IMR-90 (cell line): ENCODE data around the gene CHN1. TPM values are rescaled to one million over a fixed set of nuclear protein-coding genes. Genes with fewer than 3 reads are reported as not detected.

Experiments used
- ATAC-seq: fragments of 200-7000 bp; cut with Tn5 transposase; 2 replicates; pipeline ENCODE4 v1.9.1; 2020; ENCODE audit warnings: low read depth, mild to moderate bottlenecking, moderate library complexity
- BruUV-seq: library from RNA; stranded (reverse); fragments of 400-500 nt; replicated peaks from 2 replicates; lab custom pipeline; 2021; lab: Mats Ljungman, UMichigan
- CTCF ChIA-PET: fragments of 300-600 bp; formaldehyde crosslinking; extraction: SDS; loops from one replicate; lab custom pipeline; 2021; ENCODE audit warnings: antibody characterized with exemption; lab: Yijun Ruan, JAX
- POLR2A ChIA-PET: fragments of 300-600 bp; sonication (Branson Sonifier 250); formaldehyde crosslinking; loops from one replicate; lab custom pipeline; 2022; ENCODE audit warnings: antibody characterized with exemption; ENCODE audit not compliant: unreplicated experiment; lab: Charles Lee
- DNase-seq: peaks from one replicate; pipeline ENCODE4 v3.0.0; 2013
- H2AFZ ChIP-seq: replicated peaks from 2 replicates; pipeline ENCODE3; 2013; ENCODE audit warnings: low read length, mild to moderate bottlenecking; ENCODE audit not compliant: poor library complexity
- H2AK5ac ChIP-seq: 2 replicates; pipeline ENCODE4 v1.6.1; 2013; ENCODE audit warnings: low read depth, low read length, inconsistent platforms
- H2AK9ac ChIP-seq: replicated peaks from 2 replicates; pipeline ENCODE3; 2013; ENCODE audit warnings: mild to moderate bottlenecking, low read depth, low read length, moderate library complexity; ENCODE audit not compliant: poor library complexity
- H2BK120ac ChIP-seq: 2 replicates; pipeline ENCODE4 v1.6.1; 2013; ENCODE audit warnings: low read depth, low read length, inconsistent platforms
- H2BK15ac ChIP-seq: 3 replicates; pipeline ENCODE4 v1.6.1; 2013; ENCODE audit warnings: low read depth, low read length, inconsistent platforms
- H2BK20ac ChIP-seq: 2 replicates; pipeline ENCODE4 v1.6.1; 2013; ENCODE audit warnings: low read depth, mild to moderate bottlenecking, inconsistent platforms, low read length, moderate library complexity
- H2BK5ac ChIP-seq: 2 replicates; pipeline ENCODE4 v1.6.1; 2013; ENCODE audit warnings: mild to moderate bottlenecking, low read depth, low read length, inconsistent platforms; ENCODE audit not compliant: poor library complexity, severe bottlenecking
- H3K14ac ChIP-seq: replicated peaks from 2 replicates; pipeline ENCODE4 v1.6.1; 2013; ENCODE audit warnings: low read depth, low read length, inconsistent platforms
- H3K18ac ChIP-seq: 2 replicates; pipeline ENCODE4 v1.6.1; 2013; ENCODE audit warnings: low read depth, low read length, control low read depth
- H3K23ac ChIP-seq: 2 replicates; pipeline ENCODE4 v1.6.1; 2013; ENCODE audit warnings: low read depth, low read length, inconsistent platforms
- H3K27ac ChIP-seq: 2 replicates; pipeline ENCODE4 v1.5.1; 2013; ENCODE audit warnings: mild to moderate bottlenecking, control low read depth, low read length; ENCODE audit not compliant: insufficient read depth
- H3K27me3 ChIP-seq: 2 replicates; pipeline ENCODE4 v1.6.1; 2013; ENCODE audit warnings: low read length; ENCODE audit not compliant: control insufficient read depth, insufficient read depth
- H3K36me3 ChIP-seq: 2 replicates; pipeline ENCODE4 v1.6.1; 2013; ENCODE audit warnings: low read length, mixed read lengths; ENCODE audit not compliant: control insufficient read depth, insufficient read depth
- H3K4ac ChIP-seq: 2 replicates; pipeline ENCODE4 v1.6.1; 2013; ENCODE audit warnings: low read depth, low read length, inconsistent platforms
- H3K4me1 ChIP-seq: 2 replicates; pipeline ENCODE4 v1.6.1; 2013; ENCODE audit warnings: low read length, mixed read lengths; ENCODE audit not compliant: control insufficient read depth, insufficient read depth
- H3K4me2 ChIP-seq: 2 replicates; pipeline ENCODE4 v1.6.1; 2013; ENCODE audit warnings: low read depth, mild to moderate bottlenecking, control low read depth, low read length, moderate library complexity
- H3K4me3 ChIP-seq: 2 replicates; pipeline ENCODE4 v1.5.1; 2013; ENCODE audit warnings: low read depth, mild to moderate bottlenecking, control low read depth, low read length, moderate library complexity; ENCODE audit not compliant: insufficient read depth
- H3K56ac ChIP-seq: 2 replicates; pipeline ENCODE4 v1.6.1; 2013; ENCODE audit warnings: low read length, inconsistent platforms; ENCODE audit not compliant: insufficient read depth; ENCODE audit errors: extremely low read depth
- H3K79me1 ChIP-seq, 2 experiments: 2 replicates each; pipeline ENCODE4 v1.6.1; 2013; ENCODE audit warnings: low read length in 2 of 2, inconsistent platforms in 1 of 2, low read depth in 1 of 2
- H3K9ac ChIP-seq: 2 replicates; pipeline ENCODE4 v1.6.1; 2013; ENCODE audit warnings: low read depth, low read length, control low read depth
- H3K9me1 ChIP-seq: 2 replicates; pipeline ENCODE4 v1.6.1; 2013; ENCODE audit warnings: low read length, inconsistent platforms; ENCODE audit not compliant: insufficient read depth
- H3K9me3 ChIP-seq: 2 replicates; pipeline ENCODE4 v1.6.1; 2013; ENCODE audit warnings: low read length; ENCODE audit not compliant: control insufficient read depth, insufficient read depth
- H4K20me1 ChIP-seq: 2 replicates; pipeline ENCODE4 v1.6.1; 2013; ENCODE audit warnings: low read length, inconsistent platforms; ENCODE audit not compliant: insufficient read depth
- H4K5ac ChIP-seq: 2 replicates; pipeline ENCODE4 v1.6.1; 2013; ENCODE audit warnings: mild to moderate bottlenecking, low read depth, low read length, control low read depth
- H4K8ac ChIP-seq, 2 experiments: 2 replicates each; pipeline ENCODE4 v1.6.1; 2013; ENCODE audit warnings: low read depth in 2 of 2, low read length in 2 of 2, control low read depth in 1 of 2, inconsistent platforms in 1 of 2
- H4K91ac ChIP-seq: 2 replicates; pipeline ENCODE4 v1.6.1; 2013; ENCODE audit warnings: low read depth, low read length, inconsistent platforms; ENCODE audit not compliant: insufficient read depth
- WGBS, 2 experiments: methylation state at CpG; one replicate each; pipeline versions ENCODE4 v1.1.5 to v1.1.7; 2013; ENCODE audit warnings: missing lambda C conversion rate in 2 of 2; ENCODE audit not compliant: insufficient read length in 1 of 2; ENCODE audit errors: extremely low coverage in 2 of 2; 5-methylcytosine and 5-hydroxymethylcytosine counted together
- dilution Hi-C: fragments of 300-500 bp; cut with HindIII; formaldehyde crosslinking; loops from one replicate; pipeline ENCODE4 v1.14.3; 2018; ENCODE audit warnings: low sequenced_read_pairs; ENCODE audit not compliant: unreplicated experiment
- in situ Hi-C: fragments of 300-500 bp; cut with MboI; formaldehyde crosslinking; loops from 3 replicates; pipeline ENCODE4 v1.14.3; 2019; ENCODE audit warnings: low sequenced_read_pairs, inconsistent platforms, mixed read lengths
- intact Hi-C: fragments of 100-400 bp; cut with micrococcal nuclease; formaldehyde crosslinking; loops from 2 replicates; pipeline ENCODE4 v1.10.0; 2022
- polyA plus RNA-seq, 3 experiments: library from polyadenylated mRNA; depleted of rRNA; stranded (reverse); fragments of >200 nt; gene quantifications; 2 replicates each; pipeline ENCODE4 v1.2.3, GENCODE V29; 2012; ENCODE audit warnings: low replicate concordance in 1 of 3
- total RNA-seq: library from RNA; depleted of rRNA; stranded (reverse); fragments of >200 nt; gene quantifications from 2 replicates; pipeline ENCODE4 v1.2.3, GENCODE V29; 2012
- TF ChIP-seq, protein P1 (sequence below): fragments of 150-350 bp; IDR thresholded peaks from 2 replicates; pipeline ENCODE4 v1.6.1; 2017; ENCODE audit warnings: mild to moderate bottlenecking, antibody characterized with exemption, low read length, low read depth

Gene CHN1
- total and polyA plus RNA-seq, 2 of the 4 experiments (the other 2 are of a cell fraction) = 58.4 to 66.9 TPM

DNA sequence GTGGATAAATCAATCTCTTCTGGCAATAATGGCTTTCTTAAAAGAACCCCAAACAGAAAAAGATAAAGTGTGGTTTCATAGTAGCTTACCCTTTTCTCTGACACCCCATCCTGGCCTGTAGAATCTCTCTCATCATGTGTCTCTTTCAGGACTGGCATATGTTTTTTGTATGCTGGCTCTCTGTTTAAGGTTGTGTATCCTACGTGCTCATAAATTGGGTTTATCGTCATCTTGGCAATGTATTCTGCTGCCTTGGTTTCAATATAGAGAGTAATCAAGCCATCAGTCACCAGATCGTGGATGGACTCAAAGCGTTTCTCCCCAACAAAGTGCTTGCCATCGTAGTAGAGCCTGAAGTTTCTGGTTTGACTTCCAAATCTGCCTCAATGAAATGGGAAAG, 127.4 kb downstream of the CHN1 start:
- Histone ChIP-seq H2BK20ac (peak overlapping the region; percentile 88), H3K14ac (peak overlapping the region; percentile 84), H3K23ac (peak overlapping the region; percentile 54), H3K27me3 (no peaks in the 10 kb centered on the region), H2BK120ac (peak overlapping the region; percentile 79), H3K9me1 (peaks cover 2% of the 10 kb centered on the region; the same call in 1 of the 2 replicates), H4K8ac (peak overlapping the region; percentile 2 to 89; a peak in 3 of 4 replicates), H3K18ac (peak overlapping the region; percentile 62), H3K36me3 (no peaks in the 10 kb centered on the region), H3K4ac (peak overlapping the region; percentile 69), H2AK9ac (no peak overlapping the region), H3K9ac (peak overlapping the region; percentile 55; the same call in 1 of the 2 replicates), H3K9me3 (no peaks in the 10 kb centered on the region), H3K4me3 (peak overlapping the region; percentile 5; the same call in 1 of the 2 replicates), H3K4me1 (peaks cover 7% of the 10 kb centered on the region), H3K27ac (peak overlapping the region; percentile 30; the same call in 1 of the 2 replicates), H3K4me2 (peak overlapping the region; percentile 91), H2BK5ac (peak overlapping the region; percentile 43), H4K91ac (peak overlapping the region; percentile 42; the same call in 1 of the 2 replicates), H3K56ac (no peak overlapping the region), H3K79me1 (no peaks in the 10 kb centered on the region), H4K5ac (peak overlapping the region; percentile 52), H2AK5ac (no peak overlapping the region), H4K20me1 (no peaks in the 10 kb centered on the region), H2AFZ (peak overlapping the region; percentile 81), H2BK15ac (peak overlapping the region; percentile 23; the same call in 2 of the 3 replicates)
- dilution Hi-C loops (no loop called here), intact Hi-C loops (no loop called here), in situ Hi-C loops (no loop called here)
- TF ChIP-seq, protein P1, sequence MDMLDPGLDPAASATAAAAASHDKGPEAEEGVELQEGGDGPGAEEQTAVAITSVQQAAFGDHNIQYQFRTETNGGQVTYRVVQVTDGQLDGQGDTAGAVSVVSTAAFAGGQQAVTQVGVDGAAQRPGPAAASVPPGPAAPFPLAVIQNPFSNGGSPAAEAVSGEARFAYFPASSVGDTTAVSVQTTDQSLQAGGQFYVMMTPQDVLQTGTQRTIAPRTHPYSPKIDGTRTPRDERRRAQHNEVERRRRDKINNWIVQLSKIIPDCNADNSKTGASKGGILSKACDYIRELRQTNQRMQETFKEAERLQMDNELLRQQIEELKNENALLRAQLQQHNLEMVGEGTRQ = no peak
- no TSS peak for BruUV-seq
- DNase-seq (peak; percentile 22), ATAC-seq (peak; percentile 22; the same call in 1 of the 2 replicates)
- WGBS, 2 experiments = no CpG with 5 or more reads among the region's 5 CpGs
- CTCF ChIA-PET = interaction anchor here (0.7 to 1.2 kb wide), 2 partner anchors 12 to 108 kb away, joined by 3 to 6 read pairs; no protein-coding TSS in a partner anchor
- POLR2A ChIA-PET = interaction anchor here (0.7 kb wide), 1 partner anchor 30 kb away, joined by 5 read pairs; no protein-coding TSS in a partner anchor
